WTC11 (cell line): ENCODE data around the gene RAB10. TPM values are rescaled to one million over a fixed set of nuclear protein-coding genes. Genes with fewer than 3 reads are reported as not detected.

Experiments used
- ATAC-seq: fragments of 200-7000 bp; cut with Tn5 transposase; 2 replicates; pipeline ENCODE4 v1.10.0; 2021; ENCODE audit warnings: mild to moderate bottlenecking, moderate library complexity
- CTCF ChIA-PET: fragments of 300-600 bp; sonication (Branson Sonifier 250); formaldehyde crosslinking; loops from one replicate; lab custom pipeline; 2021; ENCODE audit warnings: antibody characterized with exemption; lab: Charles Lee
- POLR2A ChIA-PET: fragments of 350-600 bp; sonication (Branson Sonifier 250); formaldehyde crosslinking; loops from one replicate; lab custom pipeline; 2021; ENCODE audit warnings: antibody characterized with exemption; lab: Charles Lee
- DNase-seq: peaks from one replicate; pipeline ENCODE4 v3.0.0; 2021; ENCODE audit warnings: low spot score
- H3K27ac Mint-ChIP-seq: 2 replicates; pipeline ENCODE4 v1.8.0; 2021; ENCODE audit warnings: mixed read lengths
- H3K27me3 Mint-ChIP-seq: 2 replicates; pipeline ENCODE4 v1.8.0; 2021; ENCODE audit warnings: low read depth, mild to moderate bottlenecking, moderate library complexity, mixed read lengths
- H3K36me3 Mint-ChIP-seq: 2 replicates; pipeline ENCODE4 v1.8.0; 2021; ENCODE audit warnings: mixed read lengths
- H3K4me1 Mint-ChIP-seq: 2 replicates; pipeline ENCODE4 v1.8.0; 2022; ENCODE audit warnings: mixed read lengths
- H3K4me3 Mint-ChIP-seq: 2 replicates; pipeline ENCODE4 v1.8.0; 2021; ENCODE audit warnings: mild to moderate bottlenecking, moderate library complexity, mixed read lengths
- H3K9me3 Mint-ChIP-seq: 2 replicates; pipeline ENCODE4 v1.8.0; 2021; ENCODE audit warnings: mixed read lengths
- ARID4B ChIP-seq: sonication (generic); formaldehyde crosslinking; IDR thresholded peaks from 2 replicates; pipeline ENCODE4 v1.8.0; 2023; ENCODE audit warnings: missing genetic modification reagents, mild to moderate bottlenecking, borderline replicate concordance
- MAX ChIP-seq: sonication (generic); formaldehyde crosslinking; IDR thresholded peaks from 2 replicates; pipeline ENCODE4 v1.8.0; 2022; ENCODE audit warnings: mild to moderate bottlenecking, missing genetic modification reagents
- TCF7 ChIP-seq: sonication (generic); formaldehyde crosslinking; IDR thresholded peaks from 2 replicates; pipeline ENCODE4 v1.8.0; 2022; ENCODE audit warnings: mild to moderate bottlenecking, low read depth, missing genetic modification reagents, moderate library complexity
- USF2 ChIP-seq: sonication (generic); formaldehyde crosslinking; IDR thresholded peaks from 2 replicates; pipeline ENCODE4 v1.8.1; 2023; ENCODE audit warnings: mild to moderate bottlenecking, missing genetic modification reagents, moderate library complexity
- total RNA-seq: library from RNA; stranded (reverse); gene quantifications from 3 replicates; pipeline ENCODE4 v1.2.3, GENCODE V29; 2021
- TF ChIP-seq, protein P1 (sequence below): sonication (generic); formaldehyde crosslinking; IDR thresholded peaks from 2 replicates; pipeline ENCODE4 v1.8.1; 2023; ENCODE audit warnings: mild to moderate bottlenecking, moderate library complexity, missing genetic modification reagents
- TF ChIP-seq, protein P2 (sequence below): sonication (generic); formaldehyde crosslinking; IDR thresholded peaks from 2 replicates; pipeline ENCODE4 v1.8.1; 2022; ENCODE audit warnings: low read depth, missing genetic modification reagents, borderline replicate concordance

RAB10 gene
- total RNA-seq, 1 experiment from 2014 or later, result 127 TPM

- Mint-ChIP-seq H3K4me3 (peak within 1 kb of the TSS; percentile 73), H3K9me3 (no peaks in the 10 kb centered on the region), H3K27me3 (peaks cover 11% of the 10 kb centered on the region), H3K36me3 (no peaks in the 10 kb centered on the region), H3K4me1 (peaks cover 9% of the 10 kb centered on the region), H3K27ac (no peak within 1 kb of the TSS)
- peak; percentile 54 for DNase-seq
- TF ChIP-seq TCF7 (CRISPR knock-in tag) (no peak), MAX (CRISPR knock-in tag) (0 out of 2 replicates have a peak, but pooled peaks have one; percentile 14), ARID4B (CRISPR knock-in tag) (0 out of 2 replicates have a peak, but pooled peaks have one; percentile 24), USF2 (CRISPR knock-in tag) (peak; percentile 71; the same call in 1 of the 2 replicates)
- POLR2A ChIA-PET, result interaction anchor here (1.0 kb wide), 1 partner anchor 12 kb away, joined by 3 read pairs; no protein-coding TSS in a partner anchor
- CTCF ChIA-PET, result interaction anchor here (0.9 to 3.3 kb wide), 7 partner anchors 10 to 148 kb away, joined by 3 to 53 read pairs (median 4); partner anchors contain the start of genes HADHA and HADHB
- ATAC-seq, result peak; percentile 11
These were observed 139.2 kb downstream of the RAB10 start, which contains the start of gene GAREM2 for GRCh38 chr2:26172871-26173775. TSS of gene GAREM2 (plus strand) at chr2:26173088. CDS start at chr2:26173221, 133 bp downstream.

DNA sequence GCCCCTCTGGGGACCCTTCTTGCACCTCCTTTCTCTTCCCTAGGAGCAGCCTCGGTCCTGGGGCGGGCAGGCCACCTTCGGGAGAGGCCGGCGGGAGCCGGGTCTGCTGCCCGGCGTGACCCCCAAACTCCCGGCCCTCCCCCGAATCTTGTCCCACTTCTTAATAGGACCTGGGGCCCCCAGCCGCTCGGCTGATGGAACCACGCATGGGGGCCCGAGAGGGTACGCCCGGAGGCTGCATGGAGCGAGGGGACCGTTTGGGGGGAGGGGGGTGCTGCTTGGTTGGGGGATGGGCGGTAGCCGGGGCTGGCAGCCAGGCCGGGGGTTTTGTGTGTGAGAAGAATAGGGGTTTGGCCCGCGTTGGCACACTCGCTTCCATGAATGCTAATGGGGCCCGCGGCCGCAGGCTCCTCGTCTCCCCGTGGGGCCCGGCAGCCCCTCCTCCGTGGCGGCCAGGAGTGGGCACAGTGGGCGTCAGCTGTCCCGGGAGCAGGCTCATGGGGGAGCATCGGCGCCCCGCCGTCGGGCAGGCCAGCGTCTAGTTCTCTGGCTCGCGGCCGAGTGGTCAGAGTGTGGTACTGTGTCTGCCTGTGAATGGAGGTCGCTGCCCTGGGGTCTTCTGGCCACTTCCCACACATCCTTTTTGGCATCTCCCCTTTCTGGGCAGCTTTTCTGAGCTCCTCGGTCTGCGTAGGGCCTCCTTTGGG lies 140.0 kb downstream of the RAB10 start:
- H3K27me3 Mint-ChIP-seq, result peaks cover 11% of the 10 kb centered on the region
- peak; percentile 42 for DNase-seq
- TF ChIP-seq, protein P1, sequence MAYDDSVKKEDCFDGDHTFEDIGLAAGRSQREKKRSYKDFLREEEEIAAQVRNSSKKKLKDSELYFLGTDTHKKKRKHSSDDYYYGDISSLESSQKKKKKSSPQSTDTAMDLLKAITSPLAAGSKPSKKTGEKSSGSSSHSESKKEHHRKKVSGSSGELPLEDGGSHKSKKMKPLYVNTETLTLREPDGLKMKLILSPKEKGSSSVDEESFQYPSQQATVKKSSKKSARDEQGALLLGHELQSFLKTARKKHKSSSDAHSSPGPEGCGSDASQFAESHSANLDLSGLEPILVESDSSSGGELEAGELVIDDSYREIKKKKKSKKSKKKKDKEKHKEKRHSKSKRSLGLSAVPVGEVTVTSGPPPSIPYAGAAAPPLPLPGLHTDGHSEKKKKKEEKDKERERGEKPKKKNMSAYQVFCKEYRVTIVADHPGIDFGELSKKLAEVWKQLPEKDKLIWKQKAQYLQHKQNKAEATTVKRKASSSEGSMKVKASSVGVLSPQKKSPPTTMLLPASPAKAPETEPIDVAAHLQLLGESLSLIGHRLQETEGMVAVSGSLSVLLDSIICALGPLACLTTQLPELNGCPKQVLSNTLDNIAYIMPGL (CRISPR knock-in tag), result peak; percentile 42; the same call in 1 of the 2 replicates
- TF ChIP-seq, protein P2, sequence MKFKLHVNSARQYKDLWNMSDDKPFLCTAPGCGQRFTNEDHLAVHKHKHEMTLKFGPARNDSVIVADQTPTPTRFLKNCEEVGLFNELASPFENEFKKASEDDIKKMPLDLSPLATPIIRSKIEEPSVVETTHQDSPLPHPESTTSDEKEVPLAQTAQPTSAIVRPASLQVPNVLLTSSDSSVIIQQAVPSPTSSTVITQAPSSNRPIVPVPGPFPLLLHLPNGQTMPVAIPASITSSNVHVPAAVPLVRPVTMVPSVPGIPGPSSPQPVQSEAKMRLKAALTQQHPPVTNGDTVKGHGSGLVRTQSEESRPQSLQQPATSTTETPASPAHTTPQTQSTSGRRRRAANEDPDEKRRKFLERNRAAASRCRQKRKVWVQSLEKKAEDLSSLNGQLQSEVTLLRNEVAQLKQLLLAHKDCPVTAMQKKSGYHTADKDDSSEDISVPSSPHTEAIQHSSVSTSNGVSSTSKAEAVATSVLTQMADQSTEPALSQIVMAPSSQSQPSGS (CRISPR knock-in tag), result no peak
- ChIA-PET POLR2A (no interaction called here), CTCF (interaction anchor here (0.6 to 2.5 kb wide), 4 partner anchors 11 to 295 kb away, joined by 3 to 24 read pairs (median 4); no protein-coding TSS in a partner anchor)
- peak; percentile 3; the same call in 1 of the 2 replicates for ATAC-seq
- H3K9me3 Mint-ChIP-seq, result no peaks in the 10 kb centered on the region
- H3K36me3 Mint-ChIP-seq, result no peaks in the 10 kb centered on the region
- H3K27ac Mint-ChIP-seq, result no peak overlapping the region
- H3K4me1 Mint-ChIP-seq, result peaks cover 9% of the 10 kb centered on the region
- H3K4me3 Mint-ChIP-seq, result peak overlapping the region; percentile 73
